ENCODE results near the gene ARHGAP42. TPM values are rescaled to one million over a fixed set of nuclear protein-coding genes. Genes with fewer than 3 reads are reported as not detected.
"Not testable (repeated sequence)": the region's sequence is repeated elsewhere in the genome, so short reads cannot be mapped to it uniquely, and the experiment has no call there.

The ARHGAP42 gene
- total RNA-seq, 3 donors from 2014 or later = 14.6 to 26.7 (median 26.2) TPM

DNA sequence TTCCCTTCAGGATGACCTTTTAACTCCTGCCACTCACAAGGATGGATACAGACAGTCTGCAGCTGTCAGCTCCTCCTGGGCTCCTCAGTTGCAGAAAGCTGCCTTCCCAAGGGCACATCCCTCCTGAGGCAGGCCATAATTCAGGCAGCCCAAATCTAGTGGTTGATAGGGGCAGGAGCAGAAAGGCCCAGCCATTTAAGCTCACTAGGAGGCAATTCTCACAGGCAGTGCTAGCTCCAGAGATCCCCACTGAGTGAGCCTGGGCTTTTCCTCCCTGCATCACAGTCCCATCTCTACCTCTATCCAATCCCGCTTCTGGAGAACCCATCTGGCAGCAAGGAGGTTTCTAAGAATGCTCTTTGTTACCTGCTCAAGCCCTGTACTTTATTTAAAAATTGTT lies 200.6 kb downstream of the ARHGAP42 start:
- Histone ChIP-seq H3K9me3 (no peaks in the 10 kb centered on the region), H3K4me1 (no peaks in the 10 kb centered on the region), H3K36me3 (no peaks in the 10 kb centered on the region), H3K27ac (no peak overlapping the region), H3K4me3 (no peak overlapping the region), H3K27me3 (no peaks in the 10 kb centered on the region)
- DNase-seq (ENCODE audit: low spot score in 2 of 2) = no peak
- TF ChIP-seq CTCF (IDR thresholded peaks at IDR 0.05) (no peak), POLR2AphosphoS5 (IDR thresholded peaks at IDR 0.05) (no peak), POLR2A (IDR thresholded peaks at IDR 0.05) (no peak)
- intact Hi-C loops (cut with DNase I; ENCODE audit: low total_unique reads) = no loop called here

DNA sequence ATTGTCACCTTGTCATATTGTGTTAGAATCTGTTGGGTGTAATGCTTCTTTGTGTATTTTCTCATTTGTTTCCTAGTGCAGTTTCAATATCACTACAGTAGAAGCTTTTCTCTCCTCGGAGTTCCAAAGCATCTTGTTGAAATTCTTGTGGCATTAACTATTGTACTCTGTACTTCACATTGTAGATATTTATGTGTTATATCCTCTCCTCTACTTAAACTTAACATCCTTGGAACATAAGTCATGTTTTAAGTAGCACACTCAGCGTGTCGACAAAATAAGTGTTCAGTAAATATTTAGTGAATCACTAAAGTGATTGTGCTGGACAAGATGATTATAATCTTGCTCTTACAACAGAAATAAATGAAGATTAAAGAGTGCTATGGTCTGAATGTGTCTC lies 201.7 kb downstream of the ARHGAP42 start:
- Histone ChIP-seq H3K9me3 (no peaks in the 10 kb centered on the region), H3K36me3 (no peaks in the 10 kb centered on the region), H3K27ac (no peak overlapping the region), H3K27me3 (no peaks in the 10 kb centered on the region), H3K4me3 (no peak overlapping the region), H3K4me1 (no peaks in the 10 kb centered on the region)
- no peak for TF ChIP-seq POLR2A (IDR thresholded peaks at IDR 0.05)
- TF ChIP-seq CTCF (IDR thresholded peaks at IDR 0.05) = no peak
- no peak for TF ChIP-seq POLR2AphosphoS5 (IDR thresholded peaks at IDR 0.05)
- no peak for DNase-seq (ENCODE audit: low spot score in 2 of 2)
- intact Hi-C loops (cut with DNase I; ENCODE audit: low total_unique reads) = no loop called here

DNA sequence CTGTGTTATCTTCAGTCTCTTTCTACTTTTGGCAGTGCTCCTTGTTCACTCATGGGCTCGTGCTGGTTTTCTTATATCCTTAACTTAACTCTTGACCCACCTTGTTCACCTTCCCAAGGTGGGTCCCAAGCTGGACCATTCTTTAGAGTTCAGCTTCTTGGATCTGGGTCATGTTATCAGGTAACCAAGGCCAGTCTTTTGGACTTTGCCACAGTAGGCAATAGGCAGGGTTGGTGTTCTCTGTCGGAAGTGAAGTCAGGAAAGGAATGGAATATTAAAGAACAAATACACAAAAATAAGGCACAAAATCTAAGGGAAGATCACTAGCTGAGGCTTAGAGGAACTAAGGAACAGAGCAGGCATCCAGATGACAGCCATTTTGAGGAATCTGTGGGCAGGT lies 202.7 kb downstream of the ARHGAP42 start:
- TF ChIP-seq POLR2A (IDR thresholded peaks at IDR 0.05) (no peak), POLR2AphosphoS5 (IDR thresholded peaks at IDR 0.05) (no peak), CTCF (IDR thresholded peaks at IDR 0.05) (no peak)
- Histone ChIP-seq H3K9me3 (no peaks in the 10 kb centered on the region), H3K27me3 (no peaks in the 10 kb centered on the region), H3K4me3 (no peak overlapping the region), H3K4me1 (no peaks in the 10 kb centered on the region), H3K27ac (no peak overlapping the region), H3K36me3 (no peaks in the 10 kb centered on the region)
- intact Hi-C loops (cut with DNase I; ENCODE audit: low total_unique reads) = no loop called here
- DNase-seq (ENCODE audit: low spot score in 2 of 2) = no peak

DNA sequence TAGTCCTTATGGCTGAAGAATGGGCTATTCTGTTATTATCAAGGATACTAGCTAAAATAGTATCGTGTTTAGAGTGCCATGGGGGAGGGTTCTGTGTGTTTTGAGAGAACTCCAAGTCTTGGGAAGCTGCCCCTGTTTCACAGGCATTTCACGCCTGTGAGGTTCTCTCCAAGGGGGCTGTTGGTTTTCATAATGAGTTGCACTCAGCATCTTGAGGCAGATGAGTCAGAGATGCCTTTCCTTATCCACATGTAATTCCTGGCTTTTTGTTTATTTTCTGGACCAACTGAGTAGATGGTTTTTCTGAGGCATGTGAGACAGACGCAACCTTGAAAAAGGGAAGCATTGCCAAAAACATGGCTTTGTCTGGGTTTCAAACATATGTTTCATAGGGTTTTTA lies 203.7 kb downstream of the ARHGAP42 start:
- Histone ChIP-seq H3K9me3 (no peaks in the 10 kb centered on the region), H3K27me3 (no peaks in the 10 kb centered on the region), H3K4me3 (no peak overlapping the region), H3K4me1 (no peaks in the 10 kb centered on the region), H3K36me3 (no peaks in the 10 kb centered on the region), H3K27ac (no peak overlapping the region)
- TF ChIP-seq POLR2AphosphoS5 (IDR thresholded peaks at IDR 0.05) (no peak), POLR2A (IDR thresholded peaks at IDR 0.05) (no peak), CTCF (IDR thresholded peaks at IDR 0.05) (no peak)
- intact Hi-C loops (cut with DNase I; ENCODE audit: low total_unique reads) = no loop called here
- DNase-seq (ENCODE audit: low spot score in 2 of 2) = no peak

DNA sequence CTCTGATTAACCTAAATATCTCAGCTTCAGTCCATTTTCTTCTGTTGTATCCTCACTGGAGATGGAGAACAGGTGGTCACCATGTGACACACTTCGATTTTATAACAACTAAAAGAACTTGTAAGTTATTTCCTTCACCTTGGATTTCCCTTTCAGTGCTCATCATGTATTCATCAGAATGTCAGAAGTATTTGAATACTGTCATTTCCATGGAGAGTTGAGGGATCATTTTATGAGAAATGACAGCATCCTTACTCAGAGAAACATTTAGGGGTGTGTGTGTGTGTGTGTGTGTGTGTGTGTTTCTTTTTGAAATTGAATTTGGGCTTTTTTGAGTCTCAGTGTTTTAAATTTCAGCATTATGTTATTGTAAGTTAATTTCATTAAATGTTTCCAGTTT lies 205.8 kb downstream of the ARHGAP42 start:
- H3K27me3 ChIP-seq = no peaks in the 10 kb centered on the region
- DNase-seq (ENCODE audit: low spot score in 2 of 2) = no peak
- no peak overlapping the region for H3K27ac ChIP-seq
- no peak for TF ChIP-seq POLR2AphosphoS5 (IDR thresholded peaks at IDR 0.05)
- no peaks in the 10 kb centered on the region for H3K9me3 ChIP-seq
- H3K4me1 ChIP-seq = no peaks in the 10 kb centered on the region
- intact Hi-C loops (cut with DNase I; ENCODE audit: low total_unique reads) = no loop called here
- no peaks in the 10 kb centered on the region for H3K36me3 ChIP-seq
- H3K4me3 ChIP-seq = no peak overlapping the region

- H3K36me3 ChIP-seq = no peaks in the 10 kb centered on the region
- TF ChIP-seq POLR2AphosphoS5 (IDR thresholded peaks at IDR 0.05) = no peak
- no peak for TF ChIP-seq POLR2A (IDR thresholded peaks at IDR 0.05)
- TF ChIP-seq CTCF (IDR thresholded peaks at IDR 0.05) = no peak
- no peak overlapping the region for H3K27ac ChIP-seq
- H3K9me3 ChIP-seq = no peaks in the 10 kb centered on the region
- no peaks in the 10 kb centered on the region for H3K4me1 ChIP-seq
- no peak for DNase-seq (ENCODE audit: low spot score in 2 of 2)
- intact Hi-C loops (cut with DNase I; ENCODE audit: low total_unique reads) = no loop called here
- no peak overlapping the region for H3K4me3 ChIP-seq
- no peaks in the 10 kb centered on the region for H3K27me3 ChIP-seq
These were observed 208.4 kb downstream of the ARHGAP42 start for GRCh38 chr11:100895449-100895848.

GRCh38 chr11:100895976-100896375 lies 208.9 kb downstream of the ARHGAP42 start:
- DNase-seq (ENCODE audit: low spot score in 2 of 2); H3K36me3 ChIP-seq; H3K27me3 ChIP-seq; H3K4me1 ChIP-seq; intact Hi-C loops (cut with DNase I; ENCODE audit: low total_unique reads); H3K4me3 ChIP-seq; H3K27ac ChIP-seq; H3K9me3 ChIP-seq: not testable (repeated sequence)

DNA sequence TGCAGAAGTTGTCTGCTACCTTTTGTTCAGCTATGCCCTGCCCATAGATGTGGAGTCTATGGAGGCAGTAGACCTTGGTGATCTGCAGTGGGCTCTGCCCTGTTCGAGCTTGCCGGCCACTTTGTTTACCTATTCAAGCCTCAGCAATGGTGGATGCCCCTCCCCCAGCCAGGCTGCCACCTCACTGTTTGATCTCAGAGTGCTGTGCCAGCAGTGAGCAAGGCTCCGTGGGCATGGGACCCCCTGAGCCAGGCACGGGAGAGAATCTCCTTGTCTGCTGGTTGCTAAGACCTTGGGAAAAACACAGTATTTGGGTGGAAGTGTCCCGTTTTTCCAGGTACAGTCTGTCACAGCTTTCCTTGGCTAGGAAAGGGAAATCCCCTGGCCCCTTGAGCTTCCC lies 214.4 kb downstream of the ARHGAP42 start:
- H3K4me3 ChIP-seq; H3K4me1 ChIP-seq; H3K36me3 ChIP-seq; intact Hi-C loops (cut with DNase I; ENCODE audit: low total_unique reads); DNase-seq (ENCODE audit: low spot score in 2 of 2); H3K27ac ChIP-seq; H3K27me3 ChIP-seq; H3K9me3 ChIP-seq: not testable (repeated sequence)
